ENCODE results near the gene NR0B2. TPM values are rescaled to one million over a fixed set of nuclear protein-coding genes. Genes with fewer than 3 reads are reported as not detected.
"Not testable (repeated sequence)": the region's sequence is repeated elsewhere in the genome, so short reads cannot be mapped to it uniquely, and the experiment has no call there.

NR0B2 gene, protein sequence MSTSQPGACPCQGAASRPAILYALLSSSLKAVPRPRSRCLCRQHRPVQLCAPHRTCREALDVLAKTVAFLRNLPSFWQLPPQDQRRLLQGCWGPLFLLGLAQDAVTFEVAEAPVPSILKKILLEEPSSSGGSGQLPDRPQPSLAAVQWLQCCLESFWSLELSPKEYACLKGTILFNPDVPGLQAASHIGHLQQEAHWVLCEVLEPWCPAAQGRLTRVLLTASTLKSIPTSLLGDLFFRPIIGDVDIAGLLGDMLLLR
- not detected for total RNA-seq

DNA sequence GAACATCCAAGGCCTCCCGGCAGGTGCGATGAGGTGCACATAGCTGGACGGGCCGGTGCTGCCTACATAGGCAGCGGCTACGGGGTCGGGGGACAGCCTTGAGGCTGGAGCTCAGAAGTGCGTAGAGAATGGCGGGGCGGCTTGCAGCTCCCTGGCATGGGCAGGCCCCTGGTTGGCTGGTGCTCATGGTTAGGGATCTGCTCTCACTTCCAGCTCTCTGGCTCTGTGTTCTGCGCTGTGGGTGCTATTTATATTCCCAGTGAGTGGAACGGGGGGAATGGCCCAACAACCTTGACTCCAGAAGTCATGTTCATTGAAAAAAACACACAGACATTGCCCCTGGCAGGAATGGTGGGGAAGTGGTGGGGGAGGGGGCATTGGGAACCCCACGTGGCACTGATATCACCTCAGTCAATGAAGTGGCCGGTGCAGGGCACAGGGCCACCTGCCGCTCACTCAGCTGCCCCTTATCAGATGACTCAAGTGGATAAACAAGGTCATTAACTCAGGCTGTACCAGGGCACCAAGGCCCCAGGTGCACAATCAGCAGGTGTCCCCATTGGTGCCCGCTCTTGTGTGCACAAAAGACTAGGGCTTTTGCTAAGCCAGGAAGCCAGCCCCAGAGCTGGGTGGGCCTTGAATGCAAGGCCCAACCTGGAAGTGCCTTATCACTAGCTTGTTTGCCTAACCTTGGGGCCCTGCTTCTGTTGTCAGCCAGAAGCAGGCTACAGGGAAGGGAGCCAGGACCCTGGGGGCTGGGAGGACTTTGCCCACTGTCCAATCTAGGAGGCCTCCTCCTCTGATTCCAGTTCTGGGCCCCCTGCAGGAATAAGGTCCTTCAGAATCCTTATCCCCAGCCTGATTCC lies at the start of gene NR0B2:
Gene NR0B2 (minus strand): TSS at position 222 of the 866 bp plus-strand sequence. CDS start 35 bp downstream, at position 187.
- no peak for DNase-seq

GRCh38 chr1:26961826-26962225 lies 48.1 kb upstream of the NR0B2 start:
- no peak for DNase-seq

- DNase-seq, result no peak
These were observed 46.8 kb upstream of the NR0B2 start for GRCh38 chr1:26960625-26960966.

DNA sequence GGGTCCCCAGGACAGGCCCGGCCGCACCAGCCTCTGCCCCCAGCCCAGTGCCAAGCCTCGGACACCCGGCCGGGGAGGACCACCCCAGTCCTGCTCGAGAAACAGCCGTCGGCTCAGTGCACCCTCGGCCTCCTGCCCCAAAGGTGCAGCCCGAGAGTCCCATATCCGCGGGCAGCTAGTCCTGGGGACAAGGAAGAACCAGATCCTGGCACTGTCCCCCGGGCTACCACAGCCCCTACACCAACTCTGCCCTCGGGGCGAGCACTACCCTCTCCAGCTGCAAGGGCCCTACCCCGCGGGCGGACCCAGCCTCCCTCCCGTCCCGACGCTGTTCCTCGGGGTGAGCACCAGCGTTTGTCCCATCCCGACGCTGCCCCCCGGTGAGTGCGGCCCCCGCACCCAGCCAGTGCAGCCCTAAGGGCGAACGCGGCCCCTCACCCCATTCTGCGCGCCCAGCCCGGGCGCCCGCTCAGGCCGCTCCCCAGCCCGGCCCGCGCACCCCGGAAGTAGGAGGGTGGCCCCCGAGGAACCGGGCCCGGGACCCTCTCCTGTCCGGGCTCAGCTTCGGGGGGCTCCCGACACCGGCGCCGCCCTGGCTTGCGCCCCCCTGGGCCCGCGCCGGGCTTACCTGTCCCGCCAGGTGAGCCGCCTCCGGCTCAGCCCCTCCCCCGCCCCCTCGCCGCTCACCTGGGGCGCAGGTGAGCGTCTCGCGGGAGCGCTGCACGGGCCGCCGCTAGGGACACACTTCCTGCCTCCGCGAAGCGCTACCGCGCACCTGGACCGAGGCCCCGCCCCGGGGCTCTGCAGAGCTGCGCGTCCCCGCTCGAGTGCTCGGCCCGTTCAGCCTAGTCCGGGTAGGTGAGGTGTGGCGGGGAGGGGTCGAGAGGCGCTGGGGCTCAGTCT lies 46.2 kb upstream of the NR0B2 start, which contains the start of gene KDF1:
Gene KDF1 (minus strand): TSS at position 747 of the 903 bp plus-strand sequence. CDS start 8,088 bp downstream, outside the sequence.
- no peak for DNase-seq

- no peak for DNase-seq
These were observed 45.5 kb upstream of the NR0B2 start for GRCh38 chr1:26959270-26959669.

- no peak for DNase-seq
These were observed 43.5 kb upstream of the NR0B2 start for GRCh38 chr1:26957306-26957705.

GRCh38 chr1:26956321-26956720 lies 42.5 kb upstream of the NR0B2 start:
- no peak for DNase-seq

- DNase-seq, result no peak
These were observed 39.6 kb upstream of the NR0B2 start for GRCh38 chr1:26953374-26953773.

DNA sequence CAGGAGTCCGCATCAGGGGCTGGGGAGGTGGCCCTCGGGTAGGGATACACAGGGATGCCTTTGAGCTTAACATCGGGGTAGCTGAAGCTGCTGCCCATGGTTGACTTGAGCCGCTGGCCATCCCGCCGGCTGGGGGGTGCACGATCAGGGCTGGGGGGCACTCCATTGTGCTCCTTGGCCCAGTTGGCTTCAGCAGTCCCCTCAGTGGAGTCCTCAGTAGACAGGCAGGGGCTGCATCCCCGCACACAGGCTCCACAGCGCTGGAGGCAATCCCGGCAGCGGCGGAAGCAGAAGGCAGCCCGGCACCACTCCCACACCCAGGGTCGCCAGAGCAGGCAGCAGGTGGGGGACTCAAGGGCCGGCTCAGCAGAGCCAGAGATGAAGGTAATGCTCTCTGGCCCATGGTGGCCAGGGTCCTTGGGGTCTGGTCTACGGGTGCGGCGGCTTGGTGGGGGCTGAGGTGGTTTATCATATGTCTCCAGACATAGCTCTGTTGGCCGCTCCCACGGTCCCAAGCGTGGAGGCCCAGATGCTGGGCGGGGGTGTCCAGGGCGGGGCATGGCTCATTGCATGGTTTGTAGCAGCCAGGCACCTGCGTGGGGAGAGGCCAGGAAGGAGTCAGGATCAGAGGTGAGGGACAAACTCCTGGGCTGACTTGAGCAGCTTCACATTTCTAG lies 38.2 kb upstream of the NR0B2 start:
- no peak for DNase-seq

- no peak for DNase-seq
These were observed 37.4 kb upstream of the NR0B2 start for GRCh38 chr1:26951216-26951615.

DNA sequence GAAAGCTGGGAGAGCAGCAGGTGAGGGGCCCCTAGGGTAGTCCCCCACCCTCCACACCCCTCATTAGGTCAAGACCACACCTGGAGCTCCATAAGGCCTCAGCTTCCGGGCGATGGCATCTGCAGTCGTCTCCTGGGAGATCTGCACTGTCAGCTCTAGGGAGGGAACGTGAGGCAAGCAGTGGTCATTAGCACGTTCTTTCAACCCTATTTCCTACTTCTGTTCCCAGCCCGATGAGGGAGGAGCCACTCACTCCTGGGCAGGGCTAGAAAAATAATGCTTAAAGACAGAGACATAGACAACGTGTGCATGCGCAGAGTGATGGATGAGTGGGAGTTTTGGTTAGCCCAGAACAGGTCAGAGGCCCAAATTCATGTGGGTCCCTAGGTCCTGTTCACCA lies 36.8 kb upstream of the NR0B2 start:
- DNase-seq, result no peak

- DNase-seq, result no peak
These were observed 36.1 kb upstream of the NR0B2 start for GRCh38 chr1:26949926-26950319.

GRCh38 chr1:26949266-26949925 lies 35.6 kb upstream of the NR0B2 start:
- DNase-seq, result no peak

DNA sequence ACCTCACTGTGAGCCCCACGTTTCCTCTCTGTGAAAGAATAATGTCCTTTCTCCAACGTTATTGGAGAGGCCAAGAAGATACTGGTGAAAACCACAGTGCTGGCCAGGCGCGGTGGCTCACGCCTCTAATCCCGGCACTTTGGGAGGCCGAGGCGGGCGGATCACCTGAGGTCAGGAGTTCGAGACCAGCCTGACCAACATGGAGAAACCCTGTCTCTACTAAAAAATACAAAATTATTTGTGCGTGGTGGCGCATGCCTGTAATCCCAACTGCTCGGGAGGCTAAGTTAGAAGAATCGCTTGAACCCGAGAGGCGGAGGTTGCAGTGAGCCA lies 34.9 kb upstream of the NR0B2 start:
- DNase-seq, result not testable (repeated sequence)

DNA sequence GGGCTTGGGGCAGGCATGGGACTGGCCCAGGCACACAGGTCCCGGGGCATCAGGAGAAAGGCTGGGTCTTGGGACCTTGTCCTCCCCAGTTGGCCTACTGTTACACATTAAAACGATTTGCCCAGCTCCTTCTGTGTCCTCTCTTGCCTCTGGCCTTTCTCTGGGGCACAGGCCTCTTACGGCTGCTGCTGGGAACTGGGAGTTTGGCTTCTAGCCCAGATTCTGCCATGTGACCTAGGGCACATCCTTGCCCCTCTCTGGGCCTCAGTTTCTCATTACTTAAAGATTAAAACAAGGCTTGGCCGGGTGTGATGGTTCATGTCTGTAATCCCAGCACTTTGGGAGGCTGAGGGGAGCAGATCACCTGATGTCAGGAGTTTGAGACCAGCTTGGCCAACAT lies 32.5 kb upstream of the NR0B2 start:
- DNase-seq, result no peak

GRCh38 chr1:26945728-26946127 lies 32.0 kb upstream of the NR0B2 start:
- DNase-seq, result no peak

DNA sequence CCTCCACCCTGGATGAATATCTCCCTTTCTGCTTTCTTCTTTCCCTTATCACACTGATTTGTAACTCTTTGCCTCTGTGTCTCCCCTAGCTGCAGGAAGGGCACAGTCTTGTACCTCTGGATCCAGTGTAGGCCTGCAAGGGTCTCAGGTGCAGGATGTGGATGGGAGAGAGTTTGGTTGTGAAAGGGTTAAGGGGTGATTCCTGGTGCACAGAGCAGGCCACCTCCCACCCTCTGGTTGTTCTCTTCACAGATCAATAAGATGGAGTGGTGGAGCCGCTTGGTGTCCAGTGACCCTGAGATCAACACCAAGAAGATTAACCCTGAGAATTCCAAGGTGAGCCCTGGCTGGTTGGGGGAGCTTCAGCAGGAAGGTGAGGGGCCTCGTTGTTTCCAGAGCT lies 31.4 kb upstream of the NR0B2 start:
- DNase-seq, result no peak

- DNase-seq, result no peak
These were observed 28.9 kb upstream of the NR0B2 start for GRCh38 chr1:26942656-26943055.

DNA sequence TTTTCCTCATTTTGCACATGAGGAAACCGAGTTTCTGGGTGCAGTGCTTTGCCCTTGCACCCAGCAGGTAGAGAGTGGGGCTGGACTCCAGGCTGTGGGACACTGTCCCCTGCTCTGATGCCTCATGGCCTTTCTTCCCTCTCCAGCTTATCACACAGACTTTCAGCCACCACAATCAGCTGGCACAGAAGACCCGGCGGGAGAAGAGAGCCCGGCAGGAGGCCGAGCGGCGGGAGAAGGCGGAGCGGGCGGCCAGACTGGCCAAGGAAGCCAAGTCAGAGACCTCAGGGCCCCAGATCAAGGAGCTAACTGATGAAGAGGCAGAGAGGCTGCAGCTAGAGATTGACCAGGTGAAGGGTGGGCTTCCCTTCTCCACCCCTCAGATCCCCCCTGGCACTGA lies 27.5 kb upstream of the NR0B2 start:
- no peak for DNase-seq

GRCh38 chr1:26938659-26939025 lies 24.9 kb upstream of the NR0B2 start:
- no peak for DNase-seq

- no peak for DNase-seq
These were observed 24.4 kb upstream of the NR0B2 start for GRCh38 chr1:26938004-26938658.

All from occipital lobe (tissue), 2 donors.